Measurements from ENCODE around the gene ARSJ.

- TF ChIP-seq, protein P1, sequence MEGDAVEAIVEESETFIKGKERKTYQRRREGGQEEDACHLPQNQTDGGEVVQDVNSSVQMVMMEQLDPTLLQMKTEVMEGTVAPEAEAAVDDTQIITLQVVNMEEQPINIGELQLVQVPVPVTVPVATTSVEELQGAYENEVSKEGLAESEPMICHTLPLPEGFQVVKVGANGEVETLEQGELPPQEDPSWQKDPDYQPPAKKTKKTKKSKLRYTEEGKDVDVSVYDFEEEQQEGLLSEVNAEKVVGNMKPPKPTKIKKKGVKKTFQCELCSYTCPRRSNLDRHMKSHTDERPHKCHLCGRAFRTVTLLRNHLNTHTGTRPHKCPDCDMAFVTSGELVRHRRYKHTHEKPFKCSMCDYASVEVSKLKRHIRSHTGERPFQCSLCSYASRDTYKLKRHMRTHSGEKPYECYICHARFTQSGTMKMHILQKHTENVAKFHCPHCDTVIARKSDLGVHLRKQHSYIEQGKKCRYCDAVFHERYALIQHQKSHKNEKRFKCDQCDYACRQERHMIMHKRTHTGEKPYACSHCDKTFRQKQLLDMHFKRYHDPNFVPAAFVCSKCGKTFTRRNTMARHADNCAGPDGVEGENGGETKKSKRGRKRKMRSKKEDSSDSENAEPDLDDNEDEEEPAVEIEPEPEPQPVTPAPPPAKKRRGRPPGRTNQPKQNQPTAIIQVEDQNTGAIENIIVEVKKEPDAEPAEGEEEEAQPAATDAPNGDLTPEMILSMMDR (IDR thresholded peaks at IDR 0.05): no peak
- no peak for TF ChIP-seq POLR2A (IDR thresholded peaks at IDR 0.05)
Measured at GRCh38 chr4:113997206-113997605, 17.8 kb upstream of the ARSJ start.

Data from right lobe of liver (tissue), 4 donors.